ENCODE measurements around the gene CRABP1.

- TF ChIP-seq ATF3 (IDR thresholded peaks at IDR 0.05) (no peak), MAX (IDR thresholded peaks at IDR 0.05) (no peak)
Measured at GRCh38 chr15:78312957-78313356, 27.2 kb upstream of the CRABP1 start.

Measured in HCT116 (cell line).